Right ventricle myocardium superior (tissue), 1 donor: Measurements from ENCODE around the gene HOXB6. TPM values are rescaled to one million over a fixed set of nuclear protein-coding genes. Genes with fewer than 3 reads are reported as not detected.

Experiments
- ATAC-seq: fragments of 200-7000 bp; cut with Tn5 transposase; one replicate; pipeline ENCODE4 v1.9.1; 2020; ENCODE audit warnings: mild to moderate bottlenecking; ENCODE audit not compliant: poor library complexity
- DNase-seq: peaks from one replicate; pipeline ENCODE4 v3.0.0-alpha.2; 2020
- intact Hi-C: fragments of 100-400 bp; cut with DNase I; formaldehyde crosslinking; loops from one replicate; pipeline ENCODE4 v1.11.2; 2022
- total RNA-seq: library from RNA; stranded (reverse); fragmentation: NEBNext Ultra II Directional; extraction: Animal tissue kit (Norgen Biotek cat#: 25700); gene quantifications from one replicate; pipeline ENCODE4 v1.2.1, GENCODE V29; 2021
- donor health status: DM: no; HTN: yes; CAD: no; lungs with severe emphysema.

Gene HOXB6
- total RNA-seq, 1 donor from 2014 or later: 0.78 TPM

DNA sequence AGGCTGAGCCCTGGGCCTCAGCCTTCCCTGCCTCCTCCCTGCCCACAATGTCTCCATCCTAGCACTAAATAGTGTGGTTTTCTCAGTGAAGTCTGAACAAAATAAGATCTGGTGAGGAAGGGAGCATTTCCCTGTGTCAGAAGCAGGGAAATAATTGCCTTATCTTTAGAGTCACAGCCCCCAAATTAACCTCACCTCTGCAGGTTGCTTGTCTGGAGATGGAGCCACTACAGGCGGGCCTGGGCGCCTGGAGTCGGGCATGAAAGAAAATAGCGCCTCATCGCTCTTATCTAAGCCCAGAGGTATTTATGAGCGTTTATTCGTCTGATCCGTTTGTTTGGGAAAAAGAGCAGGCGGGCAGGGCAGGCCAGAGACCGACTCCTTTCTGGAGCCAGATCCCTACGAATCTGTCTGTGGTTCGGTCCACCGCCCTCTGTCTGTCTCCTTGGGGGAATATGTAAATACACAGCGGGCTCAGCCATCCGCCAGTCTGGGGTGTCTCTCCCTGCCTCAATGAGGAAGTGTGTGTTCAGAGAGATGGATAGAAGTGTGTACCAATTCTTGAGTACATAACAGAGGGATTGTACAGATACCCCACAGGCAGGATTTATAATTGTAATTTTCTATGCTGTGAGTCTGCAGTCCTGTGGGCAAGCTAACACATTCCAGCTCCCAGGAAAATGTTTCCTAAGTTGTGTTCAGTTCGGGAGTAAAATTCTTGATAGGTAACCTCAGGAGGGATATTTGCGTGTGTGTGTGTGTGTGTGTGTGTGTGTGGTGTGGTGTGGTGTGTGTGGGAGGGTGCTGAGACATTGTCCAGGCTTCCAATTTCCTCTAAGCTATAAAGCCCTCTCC lies 4.3 kb downstream of the HOXB6 start:
- intact Hi-C loops: no loop called here
- DNase-seq (no peak), ATAC-seq (no peak)

DNA sequence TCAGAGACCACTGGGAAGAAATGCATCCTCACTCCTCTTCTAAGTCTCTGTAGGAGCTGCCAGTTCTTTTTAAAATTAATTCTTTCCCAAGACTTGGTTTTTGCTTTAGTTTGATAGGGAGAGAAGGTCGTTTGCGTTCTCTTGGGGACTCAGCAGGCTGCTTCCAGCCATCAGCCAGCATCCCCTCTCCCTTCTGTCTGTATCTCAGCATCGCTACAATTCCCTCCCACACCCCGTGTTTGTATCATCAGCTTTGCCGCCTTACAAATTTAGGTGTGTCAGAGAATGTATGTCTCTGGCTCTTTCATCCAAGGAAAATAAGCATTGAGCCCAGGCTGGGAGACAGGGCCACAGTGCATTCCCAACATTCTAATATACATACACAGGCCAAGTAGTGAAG lies 5.4 kb downstream of the HOXB6 start:
- DNase-seq (no peak), ATAC-seq (no peak)
- intact Hi-C loops: loop anchor here (10.0 kb wide), 1 partner anchor 255 kb away; no protein-coding TSS in a partner anchor

- intact Hi-C loops: loop anchor here (10.0 kb wide), 1 partner anchor 254 kb away; no protein-coding TSS in a partner anchor
- ATAC-seq (no peak), DNase-seq (no peak)
Observed at GRCh38 chr17:48598736-48599135, 6.0 kb downstream of the HOXB6 start.

GRCh38 chr17:48597778-48598631 lies 6.8 kb downstream of the HOXB6 start:
- DNase-seq (peak; percentile 67), ATAC-seq (peak; percentile 52)
- intact Hi-C loops: loop anchor here (10.0 kb wide), 1 partner anchor 253 kb away; no protein-coding TSS in a partner anchor

DNA sequence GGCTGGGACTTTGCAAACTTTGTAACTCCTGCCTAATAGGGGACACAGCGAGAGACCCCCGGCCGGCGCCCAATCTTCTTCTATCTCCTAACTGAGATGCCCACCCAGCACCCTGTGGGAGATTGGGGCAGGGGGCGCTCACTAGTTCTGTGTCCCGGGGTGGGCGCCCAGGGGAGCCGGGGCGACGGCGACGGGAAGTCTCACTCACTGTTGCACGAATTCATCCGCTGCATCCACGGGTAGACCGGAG lies 7.3 kb downstream of the HOXB6 start:
- DNase-seq: no peak
- no peak for ATAC-seq
- intact Hi-C loops: loop anchor here (10.0 kb wide), 1 partner anchor 253 kb away; no protein-coding TSS in a partner anchor

DNA sequence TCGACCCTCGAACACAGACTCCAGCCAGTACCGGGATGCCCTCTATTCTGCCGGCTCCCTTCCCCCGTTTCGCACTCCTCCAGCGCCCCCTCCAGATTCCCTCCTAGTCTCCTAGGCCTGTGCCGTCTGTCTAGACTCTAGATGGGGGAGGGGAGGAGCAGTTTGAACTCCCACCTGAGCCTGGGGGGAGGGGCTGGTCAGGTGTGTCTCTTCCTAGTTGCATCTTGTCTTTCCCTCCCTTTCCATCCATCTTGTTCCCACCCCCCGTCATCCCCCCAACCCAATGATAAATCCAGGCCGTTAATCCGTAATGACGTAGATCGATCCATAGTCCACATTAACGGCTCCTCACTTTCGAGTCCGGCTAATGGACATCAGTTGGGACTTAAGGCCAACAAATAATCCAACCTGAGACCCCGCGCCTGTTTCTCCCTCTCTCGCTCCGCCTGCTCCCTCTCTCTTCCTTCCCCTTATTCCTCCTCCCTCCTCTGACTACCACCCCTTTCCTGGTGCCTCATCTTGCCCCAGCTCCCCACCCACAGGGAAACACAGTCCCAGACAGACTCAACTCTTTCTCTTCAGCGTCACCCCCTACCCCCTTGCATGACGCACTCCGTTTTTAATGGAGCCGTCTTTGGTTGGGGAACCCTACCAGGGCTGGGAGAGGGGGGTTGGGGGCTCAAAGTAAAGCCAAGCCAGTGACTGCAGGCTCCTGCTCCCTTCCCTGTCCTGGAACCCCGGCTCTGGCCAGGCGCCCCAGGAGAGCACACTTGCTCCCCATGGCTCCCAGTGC lies 7.9 kb downstream of the HOXB6 start:
- intact Hi-C loops: loop anchor here (10.0 kb wide), 1 partner anchor 252 kb away; no protein-coding TSS in a partner anchor
- ATAC-seq (no peak), DNase-seq (no peak)

- DNase-seq (no peak), ATAC-seq (no peak)
- intact Hi-C loops: loop anchor here (10.0 kb wide), 1 partner anchor 251 kb away; no protein-coding TSS in a partner anchor
Observed at GRCh38 chr17:48596000-48596734, 8.6 kb downstream of the HOXB6 start.

DNA sequence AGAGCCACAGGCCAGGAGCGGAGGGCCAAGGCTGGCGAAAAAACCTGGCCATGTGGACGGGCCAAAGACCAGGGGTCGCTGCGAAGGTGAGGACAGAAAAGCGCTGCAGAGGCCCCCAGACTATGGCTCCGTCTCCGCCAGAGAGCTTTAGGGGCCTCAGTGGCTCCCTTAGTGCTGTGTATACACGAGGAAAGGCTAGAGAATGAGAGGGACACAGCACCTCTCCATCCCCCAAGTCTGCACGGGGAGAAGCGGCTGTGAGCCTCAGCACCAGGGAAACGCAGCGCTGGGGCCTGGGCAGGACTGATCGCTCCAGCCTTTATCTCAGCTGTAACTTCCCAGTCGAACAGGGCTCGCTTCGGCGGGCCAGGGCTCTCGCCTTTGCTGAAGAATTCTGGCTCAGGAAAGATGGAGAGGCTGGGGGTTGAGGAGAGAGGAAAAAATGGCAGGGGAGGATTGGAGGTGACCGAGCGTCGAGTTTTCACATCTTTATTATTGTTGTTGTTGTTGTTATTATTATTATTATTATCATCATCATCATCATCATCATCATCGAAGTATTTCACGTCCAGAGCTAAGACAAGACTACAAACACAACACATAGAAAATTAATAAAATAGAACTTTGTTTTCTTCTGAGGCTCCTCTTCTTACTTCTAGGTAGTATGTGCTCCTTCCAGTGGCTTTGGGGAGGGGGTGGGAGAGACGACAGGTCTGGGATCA lies 9.3 kb downstream of the HOXB6 start:
- DNase-seq (no peak), ATAC-seq (no peak)
- intact Hi-C loops: loop anchor here (10.0 kb wide), 1 partner anchor 251 kb away; no protein-coding TSS in a partner anchor

DNA sequence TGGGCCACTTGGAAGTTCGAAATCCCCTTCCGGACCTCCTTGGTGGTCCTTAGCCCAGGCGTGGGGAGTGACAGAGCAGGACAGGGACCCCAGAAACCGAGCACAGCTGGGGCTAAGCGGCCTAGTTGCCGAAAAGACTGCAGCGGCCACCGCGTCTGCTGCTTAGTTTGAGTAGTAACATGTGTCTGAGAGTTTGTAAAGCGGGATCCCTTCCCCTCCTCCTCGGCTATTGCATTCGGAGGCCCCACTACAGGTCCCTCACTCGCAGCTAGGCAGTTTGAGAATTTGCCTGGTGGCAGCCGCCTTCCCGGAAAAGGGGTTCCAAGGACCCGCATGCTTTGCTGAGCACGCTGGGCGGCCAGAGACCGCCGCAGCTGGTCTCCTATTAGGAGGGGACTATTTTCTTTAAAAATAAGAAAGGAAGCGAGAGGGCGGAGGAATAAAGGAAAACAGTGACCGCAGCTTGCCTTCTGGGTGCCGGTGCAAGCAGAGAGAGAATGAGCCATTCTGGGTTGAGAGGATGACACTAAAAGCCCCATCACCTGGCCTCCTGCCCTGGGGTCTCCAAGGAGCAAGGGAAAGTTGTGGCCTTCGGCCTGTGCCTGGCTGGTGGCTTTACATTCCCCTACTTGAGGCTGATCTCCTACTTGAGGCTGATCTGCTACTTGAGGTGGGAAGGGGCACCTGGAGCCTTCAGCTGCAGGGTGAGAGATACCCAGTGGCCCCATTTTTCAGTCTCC lies 10.1 kb downstream of the HOXB6 start:
- intact Hi-C loops: loop anchor here (10.0 kb wide), 1 partner anchor 250 kb away; no protein-coding TSS in a partner anchor
- no peak for ATAC-seq
- no peak for DNase-seq

- ATAC-seq (peak; percentile 62), DNase-seq (peak; percentile 86)
- intact Hi-C loops: loop anchor here (10.0 kb wide), 1 partner anchor 249 kb away; no protein-coding TSS in a partner anchor
Observed at GRCh38 chr17:48593840-48594537, 10.8 kb downstream of the HOXB6 start.

- intact Hi-C loops: loop anchor here (10.0 kb wide), 1 partner anchor 248 kb away; no protein-coding TSS in a partner anchor
- no peak for ATAC-seq
Observed at GRCh38 chr17:48593126-48593829, 11.5 kb downstream of the HOXB6 start, which contains the start of gene HOXB5. Gene HOXB5 (minus strand): TSS chr17:48593779. CDS start chr17:48593682, 97 bp downstream.

GRCh38 chr17:48592577-48592976 lies 12.2 kb downstream of the HOXB6 start:
- DNase-seq: no peak
- ATAC-seq: no peak
- intact Hi-C loops: loop anchor here (10.0 kb wide), 1 partner anchor 248 kb away; no protein-coding TSS in a partner anchor

More at GRCh38 chr17:48593126-48593829, 11.5 kb downstream of the HOXB6 start, which contains the start of gene HOXB5:
- no peak for DNase-seq

DNA sequence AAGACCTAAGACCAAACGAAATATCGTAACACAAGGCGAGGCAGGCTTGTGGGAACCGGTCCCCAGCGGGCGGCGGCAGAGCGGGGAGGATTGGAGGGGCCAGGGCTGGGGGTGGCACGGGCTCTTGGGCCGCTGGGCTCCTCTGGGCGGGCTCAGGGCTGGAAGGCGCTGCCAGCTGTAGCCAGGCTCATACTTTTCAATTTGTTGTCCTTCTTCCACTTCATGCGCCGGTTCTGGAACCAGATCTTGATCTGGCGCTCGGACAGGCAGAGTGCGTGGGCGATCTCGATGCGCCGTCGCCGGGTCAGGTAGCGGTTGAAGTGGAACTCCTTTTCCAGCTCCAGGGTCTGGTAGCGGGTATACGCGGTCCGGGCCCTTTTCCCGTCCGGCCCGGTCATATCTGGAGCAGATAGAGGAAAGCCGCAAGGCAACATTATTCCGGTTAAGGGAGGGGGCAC lies 12.7 kb downstream of the HOXB6 start:
- DNase-seq (no peak), ATAC-seq (no peak)
- intact Hi-C loops: loop anchor here (10.0 kb wide), 1 partner anchor 247 kb away; no protein-coding TSS in a partner anchor

GRCh38 chr17:48591255-48592056 lies 13.3 kb downstream of the HOXB6 start:
- no peak for DNase-seq
- ATAC-seq: no peak
- intact Hi-C loops: loop anchor here (10.0 kb wide), 1 partner anchor 247 kb away; no protein-coding TSS in a partner anchor
